HG02973 (cell line): ENCODE data around the gene PPHLN1.
A peak's percentile ranks its signal among the peaks of the same experiment; 100 is the strongest.

ENCODE experiments used
- ATAC-seq: cut with Tn5 transposase; IDR thresholded peaks from one replicate; pipeline ENCODE4 v1.9.1; 2021; ENCODE audit warnings: moderate library complexity; ENCODE audit not compliant: unreplicated experiment

The PPHLN1 gene

DNA sequence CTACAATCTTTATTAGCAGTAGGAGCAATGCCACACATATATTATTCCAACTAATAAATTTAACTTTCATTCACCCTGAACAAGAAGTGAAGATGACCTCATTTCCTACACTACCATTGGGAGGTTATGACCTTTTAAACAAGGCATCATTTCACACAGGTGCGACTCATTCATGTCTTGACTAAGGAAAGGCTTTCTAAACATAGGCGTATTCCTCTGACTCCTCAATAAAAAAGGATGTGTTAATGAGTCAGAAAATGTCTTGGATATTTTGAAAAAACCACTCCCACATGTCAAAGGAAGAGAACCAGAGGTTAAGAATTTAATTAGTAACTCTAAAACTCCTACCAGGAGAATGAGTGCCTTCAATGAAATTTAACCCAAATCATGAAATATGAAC is 148.4 kb downstream of the PPHLN1 start:
- no peak for ATAC-seq

GRCh38 chr12:42475106-42475505 is 149.1 kb downstream of the PPHLN1 start:
- no peak for ATAC-seq

DNA sequence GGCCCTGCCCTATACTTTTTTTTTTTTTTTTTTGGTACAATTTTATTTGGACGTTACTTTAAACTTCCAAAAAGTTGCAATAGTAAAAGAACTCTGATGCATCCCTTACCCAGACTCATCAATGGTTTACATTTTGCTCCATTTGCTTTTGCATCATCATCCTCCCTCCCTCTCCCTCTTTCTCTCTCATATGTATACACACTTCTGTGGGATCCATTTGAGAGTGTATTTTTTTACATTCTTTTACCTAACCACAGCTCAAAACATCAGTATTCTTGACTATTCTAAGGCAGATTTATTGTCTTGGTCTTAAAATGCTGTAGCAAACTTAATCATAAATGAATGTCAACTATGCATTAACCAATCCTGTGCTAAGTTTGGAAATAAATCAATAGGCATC is 152.0 kb downstream of the PPHLN1 start:
- no peak for ATAC-seq

DNA sequence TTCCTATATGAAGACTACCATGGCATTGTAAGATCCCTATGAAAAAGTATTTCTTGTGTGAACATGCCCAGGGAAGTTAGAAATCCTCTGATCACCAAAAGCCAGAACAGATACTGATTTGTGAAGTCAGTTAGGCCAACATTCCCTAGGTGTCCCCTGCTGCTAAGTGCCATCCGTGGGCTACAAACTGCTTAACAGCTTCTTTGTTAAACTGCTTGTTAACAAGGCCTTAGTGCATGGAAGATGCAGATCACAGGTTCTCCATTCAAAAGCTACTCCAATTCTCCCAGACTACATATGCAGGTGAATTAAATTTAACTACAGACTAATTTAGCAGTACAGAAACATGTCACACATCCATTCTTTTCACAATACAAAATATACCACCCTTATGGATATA is 155.4 kb downstream of the PPHLN1 start:
- ATAC-seq, result no peak

DNA sequence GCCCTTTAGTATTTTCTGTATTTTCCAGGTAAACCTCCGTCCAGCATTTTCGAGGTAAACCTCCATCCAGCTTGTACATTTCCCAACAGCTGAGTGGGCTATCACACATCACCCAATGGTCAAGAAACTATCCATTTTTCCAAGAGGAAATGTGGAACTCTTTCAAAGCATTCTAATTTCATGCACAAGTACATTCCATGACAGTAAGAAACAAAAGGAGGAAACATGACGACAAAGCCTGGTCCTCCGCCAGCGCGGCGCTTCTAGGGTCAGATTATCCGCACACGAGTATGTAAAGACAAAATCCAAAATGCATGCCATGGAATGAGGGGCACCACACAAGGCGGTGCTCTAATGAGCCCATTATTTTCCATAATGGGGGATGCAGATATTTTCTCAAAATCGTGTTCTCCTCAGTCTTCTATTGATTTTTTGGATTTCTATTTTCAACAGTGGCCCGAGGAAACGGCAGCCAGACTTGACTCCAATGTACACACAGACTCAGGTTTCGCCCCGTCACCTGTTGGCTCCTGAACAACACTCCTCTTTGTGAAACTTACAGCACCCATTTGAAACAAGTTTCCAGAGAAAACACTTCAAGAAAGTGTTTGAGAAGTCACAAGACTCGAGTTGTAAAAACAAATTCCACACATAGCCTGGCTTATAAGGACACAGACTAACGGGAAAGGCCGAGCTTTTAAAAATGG is 156.2 kb downstream of the PPHLN1 start:
- ATAC-seq, result no peak

- ATAC-seq, result peak; percentile 83
These were observed 157.0 kb downstream of the PPHLN1 start for GRCh38 chr12:42482748-42483520.

GRCh38 chr12:42483521-42483790 is 157.5 kb downstream of the PPHLN1 start:
- ATAC-seq, result peak; percentile 24

- ATAC-seq, result no peak
These were observed 159.0 kb downstream of the PPHLN1 start for GRCh38 chr12:42484996-42485395.

- no peak for ATAC-seq
These were observed 159.9 kb downstream of the PPHLN1 start for GRCh38 chr12:42485823-42486222.

DNA sequence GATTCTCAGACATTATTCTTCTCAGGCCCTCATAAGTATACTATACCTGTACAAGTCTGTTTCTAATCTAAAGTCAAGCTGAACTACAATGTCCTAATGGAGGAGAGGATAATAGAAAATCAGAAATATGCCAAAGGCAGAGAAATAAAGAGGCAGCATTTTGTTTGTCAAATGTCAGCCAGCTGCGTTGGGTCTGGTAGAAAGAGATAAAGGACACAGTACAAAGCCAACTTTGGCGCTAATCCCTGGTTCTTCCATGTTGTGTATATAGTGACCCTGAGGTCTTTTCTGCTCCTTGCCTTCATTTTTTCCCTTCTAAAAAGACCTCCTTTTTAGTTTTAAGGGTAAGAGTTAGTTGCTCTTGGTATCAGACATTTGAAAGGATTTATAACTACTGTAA is 160.4 kb downstream of the PPHLN1 start:
- no peak for ATAC-seq

DNA sequence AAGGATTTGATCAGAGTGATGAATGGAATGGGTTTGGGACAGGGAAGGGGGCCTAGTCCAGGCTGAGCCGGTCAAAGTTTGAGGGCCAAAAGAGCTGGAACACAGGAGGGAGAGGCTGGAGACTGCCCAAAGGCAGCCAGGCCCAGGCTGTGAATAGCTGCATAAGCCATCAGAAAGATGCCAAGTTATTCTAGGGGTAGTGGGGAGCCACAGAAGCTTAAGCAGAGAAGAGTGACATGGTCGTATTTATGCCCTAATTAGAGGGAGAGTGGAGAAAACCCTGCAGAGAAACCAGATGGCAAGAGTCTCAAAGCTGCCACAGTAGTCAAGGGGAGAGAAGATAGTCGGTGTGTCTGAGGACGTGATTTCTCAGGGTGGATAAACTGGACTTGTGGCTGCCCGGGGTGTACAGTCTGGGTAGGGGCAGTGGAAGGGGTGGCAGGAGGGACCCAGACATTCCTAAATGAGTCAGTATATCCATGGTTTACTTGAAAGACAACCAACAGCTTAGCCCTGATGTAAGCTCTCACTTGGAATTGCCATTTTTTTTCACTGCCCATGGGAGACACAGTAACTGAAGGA is 164.4 kb downstream of the PPHLN1 start:
- ATAC-seq, result no peak
